ENCODE measurements around the gene JAGN1.
"Not testable (repeated sequence)": the region's sequence is repeated elsewhere in the genome, so short reads cannot be mapped to it uniquely, and the experiment has no call there.

The JAGN1 gene

DNA sequence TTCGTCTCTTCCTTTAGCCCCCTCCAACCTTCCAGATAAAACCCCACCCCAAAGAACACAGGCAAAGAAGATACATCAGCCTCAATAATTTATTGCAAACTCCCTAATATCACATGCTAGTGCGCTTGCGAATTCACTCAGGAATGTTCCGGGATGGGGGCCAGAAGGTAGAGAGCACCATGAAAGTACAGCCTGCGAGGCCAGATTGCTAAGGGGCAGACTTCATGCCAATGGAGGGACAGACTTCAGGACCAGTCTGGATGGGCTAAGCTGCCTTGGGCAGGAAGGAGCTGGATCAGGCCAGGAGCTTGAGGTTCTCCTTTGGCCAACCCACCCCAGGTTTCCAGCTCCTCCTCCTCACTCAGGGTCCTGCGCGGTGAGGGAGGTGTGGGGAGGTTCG is 23.8 kb upstream of the JAGN1 start:
- DNase-seq (ENCODE audit: low read depth, low spot score) = no peak

DNA sequence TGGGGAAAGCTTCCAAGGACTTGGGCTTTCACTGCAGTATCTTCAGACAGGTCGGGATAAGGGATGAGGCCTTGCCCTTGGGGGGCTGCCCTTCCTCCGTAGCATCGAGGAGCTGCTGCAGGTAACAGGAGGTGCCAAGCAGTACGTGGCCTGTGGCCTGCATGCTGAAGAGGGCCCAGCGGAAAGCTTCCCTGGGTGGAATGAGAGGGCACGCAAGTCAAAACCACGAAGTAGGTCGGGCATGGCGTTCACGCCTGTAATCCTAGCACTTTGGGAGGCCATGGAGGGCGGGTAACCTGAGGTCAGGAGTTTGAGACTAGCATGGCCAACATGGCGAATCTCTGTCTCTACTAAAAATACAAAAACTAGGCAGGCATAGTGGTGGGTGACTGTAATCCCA is 23.3 kb upstream of the JAGN1 start:
- no peak for DNase-seq (ENCODE audit: low read depth, low spot score)

DNA sequence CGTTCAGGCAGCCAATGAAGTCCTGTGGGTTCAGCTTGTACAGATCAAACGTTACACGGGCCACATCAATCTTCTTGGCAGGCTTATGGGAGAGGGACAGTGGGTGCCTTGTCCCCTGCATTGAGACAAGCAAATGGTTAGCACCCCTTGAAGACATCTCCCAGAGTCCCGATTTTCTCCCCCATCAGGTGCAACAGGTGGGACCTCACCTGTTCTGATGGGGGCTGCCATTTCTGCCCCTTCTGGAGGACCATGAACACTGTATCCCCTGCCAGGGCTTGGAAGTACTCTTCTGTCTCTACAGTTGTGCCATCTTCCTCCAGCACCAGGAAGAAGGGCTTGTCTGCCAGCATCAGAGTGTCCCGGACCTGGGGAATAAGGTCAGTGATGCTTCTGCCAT is 20.5 kb upstream of the JAGN1 start:
- no peak for DNase-seq (ENCODE audit: low read depth, low spot score)

DNA sequence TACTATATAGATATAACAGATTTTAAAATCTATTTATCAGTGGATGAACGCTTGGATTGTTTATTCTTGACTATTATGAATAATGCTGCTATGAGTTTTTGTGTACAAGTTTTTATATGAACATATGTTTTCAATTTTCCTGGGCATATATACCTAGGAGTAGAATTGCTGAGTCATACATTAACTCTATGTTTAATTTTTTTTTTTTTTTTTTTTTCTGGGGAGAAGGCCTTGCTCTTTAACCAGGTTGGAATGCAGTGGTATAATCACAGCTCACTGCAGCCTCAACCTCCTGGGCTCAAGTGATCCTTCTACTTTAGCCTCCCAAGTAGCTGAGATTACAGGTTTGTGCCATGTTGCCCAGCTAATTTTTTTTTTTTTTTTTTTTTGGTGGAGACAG is 19.4 kb upstream of the JAGN1 start:
- DNase-seq (ENCODE audit: low read depth, low spot score) = no peak

DNA sequence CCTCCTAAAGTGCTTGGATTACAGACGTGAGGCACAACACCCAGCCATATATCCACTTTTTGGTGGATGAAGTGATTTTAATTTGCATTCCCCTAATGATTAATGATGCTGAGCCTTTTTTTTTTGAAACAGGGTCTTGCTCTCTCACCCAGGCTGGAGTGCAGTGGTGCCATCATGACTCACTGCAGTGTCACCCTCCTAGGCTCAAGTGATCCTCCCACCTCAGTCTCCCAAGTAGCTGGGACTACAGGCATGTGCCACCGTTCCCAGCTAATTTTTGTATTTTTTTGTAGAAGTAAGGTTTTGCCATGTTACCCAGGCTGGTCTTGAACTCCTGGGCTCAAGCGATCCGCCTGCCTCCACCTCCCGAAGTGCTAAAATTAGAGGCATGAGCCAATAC is 18.3 kb upstream of the JAGN1 start:
- DNase-seq (ENCODE audit: low read depth, low spot score) = not testable (repeated sequence)

DNA sequence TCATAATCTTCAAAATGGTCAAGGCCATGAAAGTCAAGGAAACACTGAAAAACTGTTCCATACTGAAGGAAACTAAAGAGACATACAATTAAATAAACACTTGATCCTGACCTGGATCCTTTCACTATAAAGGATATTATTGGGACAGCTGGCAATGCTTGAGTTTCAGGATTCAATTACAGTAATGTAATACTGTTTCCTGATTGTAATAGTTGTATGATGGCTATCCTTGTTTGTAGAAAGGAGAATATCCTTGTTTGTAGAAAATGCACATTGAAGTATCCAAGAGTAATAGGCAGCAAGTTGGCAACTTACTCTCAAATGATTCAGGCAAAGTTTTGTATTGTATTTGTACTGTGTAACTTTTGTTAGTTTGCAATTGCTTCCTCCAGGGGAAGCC is 15.0 kb upstream of the JAGN1 start:
- no peak for DNase-seq (ENCODE audit: low read depth, low spot score)

DNA sequence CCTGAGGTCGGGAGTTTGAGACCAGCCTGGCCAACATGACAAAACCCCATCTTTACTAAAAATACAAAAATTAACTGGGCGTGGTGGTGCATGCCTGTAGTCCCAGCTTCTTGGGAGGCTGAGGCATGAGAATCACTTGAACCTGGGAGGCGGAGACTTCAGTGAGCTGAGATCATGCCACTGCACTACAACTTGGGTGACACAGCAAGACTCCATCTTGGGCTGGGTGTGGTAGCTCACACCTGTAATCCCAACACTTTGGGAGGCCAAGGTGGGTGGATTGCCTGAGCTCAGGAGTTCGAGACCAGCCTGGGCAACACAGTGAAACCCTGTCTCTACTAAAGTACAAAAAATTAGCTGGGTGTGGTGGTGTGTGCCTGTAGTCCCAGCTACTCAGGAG is 14.2 kb upstream of the JAGN1 start:
- not testable (repeated sequence) for DNase-seq (ENCODE audit: low read depth, low spot score)

DNA sequence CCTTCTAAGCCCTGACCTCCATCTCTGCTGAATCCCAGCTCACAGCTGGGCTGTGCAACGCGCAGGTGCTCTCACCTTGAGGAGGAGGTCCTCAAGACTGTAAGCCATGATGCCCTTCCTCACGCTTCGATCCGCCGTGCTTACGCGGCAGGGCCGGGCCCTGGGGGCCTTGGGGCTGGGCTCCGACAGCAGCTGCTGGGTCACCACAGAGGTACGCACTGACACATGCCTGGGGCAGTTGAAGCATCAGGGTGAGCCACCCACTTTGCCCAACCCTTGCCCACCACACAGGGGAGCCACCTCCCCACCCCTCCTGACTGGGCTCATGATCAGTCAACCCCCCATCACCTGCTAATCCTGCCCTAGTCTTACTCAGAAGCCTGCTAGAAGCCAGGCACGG is 13.4 kb upstream of the JAGN1 start:
- no peak for DNase-seq (ENCODE audit: low read depth, low spot score)

DNA sequence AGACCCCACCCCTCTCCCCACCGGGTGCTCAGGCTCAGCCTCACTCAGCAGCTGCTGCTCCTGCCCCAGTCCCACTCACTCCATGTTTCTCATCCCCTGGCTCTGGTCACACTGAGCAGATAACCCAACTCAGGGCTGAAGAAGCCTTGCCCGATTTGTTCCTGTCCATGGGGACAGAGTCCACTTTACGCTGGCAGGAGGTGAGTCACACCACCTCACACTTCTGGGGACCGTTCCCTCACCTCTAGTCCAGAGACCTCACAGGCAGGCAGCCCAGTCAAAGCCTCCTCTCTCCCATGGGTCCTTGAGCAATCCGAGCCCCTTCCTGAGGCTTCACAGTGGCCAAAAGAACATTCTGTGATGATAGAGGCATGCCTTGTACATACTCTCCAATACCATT is 11.7 kb upstream of the JAGN1 start:
- no peak for DNase-seq (ENCODE audit: low read depth, low spot score)

DNA sequence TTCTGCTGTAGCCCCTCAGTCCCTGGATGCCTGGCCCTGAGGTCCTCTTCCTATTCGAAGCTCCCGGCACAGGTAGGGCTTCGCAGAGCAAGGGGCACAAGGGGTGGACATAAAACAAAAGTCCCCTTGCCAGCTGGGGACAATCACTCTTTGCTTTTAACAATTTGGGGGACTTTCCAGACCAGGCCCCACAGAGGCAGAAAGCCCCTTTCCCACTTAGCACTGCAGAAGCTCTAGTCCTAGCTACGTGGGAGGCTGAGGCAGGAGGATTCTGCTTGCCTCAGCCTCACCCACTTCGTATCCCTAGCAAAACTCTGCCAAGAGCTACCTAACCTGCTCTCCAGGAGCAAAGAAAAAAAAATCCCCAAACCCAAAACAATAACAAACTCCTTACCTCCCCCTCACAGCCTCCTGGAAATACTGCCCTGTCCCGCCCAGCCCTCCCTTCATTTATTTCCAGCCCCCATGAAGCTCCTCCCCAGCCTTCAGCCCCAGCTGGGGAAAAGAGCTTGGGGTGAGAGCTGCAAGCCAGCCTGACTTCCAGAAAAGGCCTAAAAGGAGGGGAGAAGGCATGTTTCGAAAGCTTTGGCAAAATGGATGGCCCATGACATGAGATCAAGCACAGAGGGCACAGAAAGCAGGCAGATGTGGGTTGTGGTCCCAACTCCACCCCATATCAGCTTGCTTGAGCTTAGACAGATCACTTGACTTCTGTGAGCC is 10.4 kb upstream of the JAGN1 start, which contains the start of gene CIDEC:
CIDEC (minus strand) TSS at position 424 of the 720 bp plus-strand sequence. CDS start 1,767 bp downstream, outside the sequence.
- no peak for DNase-seq (ENCODE audit: low read depth, low spot score)

DNA sequence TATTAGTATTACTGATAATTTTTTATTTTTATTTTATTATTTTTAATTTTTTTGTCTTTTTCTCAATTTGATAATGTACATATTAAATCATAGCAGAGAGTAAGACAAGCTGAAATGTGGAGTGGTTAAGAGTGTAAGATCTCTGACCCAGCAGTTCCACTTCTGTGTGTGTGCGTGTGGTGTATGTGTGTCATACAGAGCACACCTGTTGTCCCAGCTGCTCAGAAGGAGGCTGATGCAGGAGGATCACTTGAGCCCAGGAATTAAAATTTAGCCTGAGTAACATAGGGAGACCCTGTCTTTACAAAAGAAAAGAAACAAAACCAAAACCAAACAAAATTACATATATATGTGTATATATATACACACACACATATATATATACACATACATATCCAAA is 9.0 kb upstream of the JAGN1 start:
- no peak for DNase-seq (ENCODE audit: low read depth, low spot score)

DNA sequence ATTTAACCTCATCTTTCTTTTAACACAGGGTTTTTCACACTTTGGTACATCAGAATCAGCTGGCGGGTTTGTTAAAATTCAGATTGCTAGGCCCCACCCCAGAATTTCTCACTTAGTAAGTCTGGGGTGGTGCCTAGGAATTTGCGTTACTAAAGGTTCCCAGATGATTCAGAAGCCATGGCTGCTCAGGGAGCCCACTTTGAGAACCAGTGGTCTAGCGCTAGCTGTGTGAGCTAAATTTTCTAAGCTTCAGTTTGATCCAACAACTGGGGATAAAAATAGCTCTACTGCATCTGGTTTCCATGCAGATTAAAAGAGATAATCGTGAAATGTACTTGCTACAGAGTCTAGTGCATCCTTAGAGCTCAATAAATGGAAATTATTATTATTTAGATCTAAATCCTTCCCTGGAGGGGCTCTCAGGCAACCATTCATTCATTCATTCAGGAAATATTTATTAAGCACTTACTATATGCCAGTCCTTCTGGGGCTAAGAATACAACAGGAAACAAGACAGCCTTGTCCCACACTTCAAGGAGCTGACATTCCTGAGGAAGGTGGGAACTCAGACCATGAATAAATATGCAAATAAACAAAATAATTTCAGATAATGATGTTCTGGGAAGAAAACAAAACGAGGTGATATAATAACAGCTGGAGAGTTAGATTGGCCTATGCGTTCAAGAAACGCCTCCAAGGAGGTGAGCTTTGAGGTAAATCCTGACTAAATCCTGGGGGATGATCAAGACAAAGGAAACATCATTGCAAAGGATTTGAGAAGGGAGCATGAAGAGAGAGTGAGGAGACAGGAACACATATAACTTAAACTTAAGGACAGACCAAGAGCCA is 6.5 kb upstream of the JAGN1 start:
- no peak for DNase-seq (ENCODE audit: low read depth, low spot score)

DNA sequence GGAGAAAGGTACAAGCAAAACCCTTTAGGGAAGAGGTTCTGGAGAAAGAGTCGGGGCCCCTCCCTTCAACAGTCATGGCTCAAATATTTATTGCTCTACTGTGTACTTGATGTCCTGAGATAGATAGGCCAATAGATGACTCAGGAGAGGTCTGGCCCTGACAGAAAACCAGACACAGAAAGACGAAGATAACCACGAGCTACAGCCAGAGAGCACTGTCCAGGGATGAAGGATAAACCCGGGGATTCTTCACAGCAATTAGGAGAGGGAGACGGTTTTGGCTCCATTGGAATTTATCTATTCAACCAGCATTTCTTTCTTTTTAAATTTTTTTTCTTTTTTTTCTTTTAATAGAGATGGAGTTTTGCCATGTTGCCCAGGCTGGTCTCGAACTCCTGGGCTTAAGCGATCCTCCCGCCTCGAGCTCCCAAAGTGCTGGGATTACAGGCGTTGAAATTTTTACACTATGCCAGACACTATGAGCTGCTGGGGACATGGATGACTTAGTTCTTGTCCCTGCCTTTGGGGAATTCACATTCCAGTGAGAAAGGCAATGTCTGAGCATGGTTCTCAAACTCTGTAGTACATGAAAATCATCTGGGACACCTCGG is 5.8 kb upstream of the JAGN1 start:
- no peak for DNase-seq (ENCODE audit: low read depth, low spot score)

DNA sequence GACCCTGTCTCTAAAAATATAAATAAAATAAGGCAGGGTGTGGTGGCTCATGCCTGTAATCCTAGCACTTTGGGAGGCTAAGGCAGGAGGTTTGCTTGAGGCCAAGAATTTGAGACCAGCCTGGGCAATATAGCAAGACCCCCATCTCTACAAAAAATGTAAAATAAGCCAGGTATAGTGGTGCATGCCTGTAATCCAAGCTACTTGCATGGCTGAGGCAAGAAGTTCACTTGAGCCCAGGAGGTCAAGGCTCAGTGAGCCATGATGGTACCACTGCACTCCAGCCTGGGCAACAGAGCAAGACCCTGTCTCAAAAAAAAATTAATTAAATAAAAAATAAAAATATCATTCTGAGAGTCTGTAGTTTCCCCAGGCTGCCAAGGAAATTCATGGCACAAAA is 4.1 kb upstream of the JAGN1 start:
- no peak for DNase-seq (ENCODE audit: low read depth, low spot score)

DNA sequence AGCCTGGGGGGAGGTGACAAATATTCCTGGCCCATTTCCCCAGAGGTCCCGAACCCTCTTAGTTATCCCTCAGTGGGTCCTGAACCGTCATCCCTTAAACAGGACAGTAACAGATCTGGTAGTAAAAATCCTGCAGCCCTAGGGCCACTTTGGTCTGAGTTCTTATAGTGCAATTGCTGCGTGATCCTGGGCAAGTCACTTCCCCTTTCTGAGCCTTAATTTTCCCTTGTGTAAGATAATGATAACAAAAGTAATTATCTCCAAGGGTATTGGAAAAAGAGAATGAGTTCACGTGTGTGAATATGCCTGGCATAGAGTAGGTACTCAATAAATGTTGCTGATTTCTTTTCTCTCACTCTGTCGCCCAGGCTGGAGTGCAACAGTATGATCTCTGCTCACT is 2.9 kb upstream of the JAGN1 start:
- no peak for DNase-seq (ENCODE audit: low read depth, low spot score)

DNA sequence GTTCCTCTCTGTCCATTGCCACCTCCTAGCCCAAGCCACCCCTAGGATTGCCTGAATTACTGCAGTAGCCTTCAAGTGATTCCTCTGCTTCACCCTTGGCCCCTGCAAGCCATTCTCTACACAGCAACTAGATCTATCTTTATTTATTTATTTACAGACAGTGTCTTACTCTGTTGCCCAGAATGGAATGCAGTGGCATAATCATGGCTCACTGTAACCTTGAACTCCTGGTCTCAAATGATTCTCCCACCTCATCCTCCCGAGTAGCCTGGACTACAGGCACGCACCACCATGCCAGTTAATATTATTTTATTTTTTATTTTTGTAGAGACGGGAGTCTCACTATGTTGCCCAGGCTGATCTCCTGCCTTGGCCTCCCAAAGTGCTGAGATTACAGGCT is 1.9 kb upstream of the JAGN1 start:
- no peak for DNase-seq (ENCODE audit: low read depth, low spot score)

DNA sequence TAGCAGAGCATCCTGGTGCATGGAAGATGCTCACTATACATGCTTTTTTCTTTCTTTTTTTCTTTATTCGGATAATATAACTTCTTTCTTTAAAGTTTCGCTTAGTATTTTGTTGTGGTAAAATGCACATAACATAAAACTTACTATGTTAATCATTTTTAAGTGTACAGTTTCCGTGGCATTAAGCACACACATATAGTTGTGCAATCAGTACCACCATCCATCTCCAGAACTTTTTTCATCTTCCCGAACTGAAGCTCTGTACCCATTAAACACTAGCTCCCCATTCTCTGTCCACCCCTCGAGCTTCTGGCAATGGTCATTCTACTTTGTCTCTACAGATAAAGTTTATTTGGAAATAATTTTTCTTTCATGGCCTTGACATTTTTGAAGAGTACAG is 1.0 kb upstream of the JAGN1 start:
- no peak for DNase-seq (ENCODE audit: low read depth, low spot score)

DNA sequence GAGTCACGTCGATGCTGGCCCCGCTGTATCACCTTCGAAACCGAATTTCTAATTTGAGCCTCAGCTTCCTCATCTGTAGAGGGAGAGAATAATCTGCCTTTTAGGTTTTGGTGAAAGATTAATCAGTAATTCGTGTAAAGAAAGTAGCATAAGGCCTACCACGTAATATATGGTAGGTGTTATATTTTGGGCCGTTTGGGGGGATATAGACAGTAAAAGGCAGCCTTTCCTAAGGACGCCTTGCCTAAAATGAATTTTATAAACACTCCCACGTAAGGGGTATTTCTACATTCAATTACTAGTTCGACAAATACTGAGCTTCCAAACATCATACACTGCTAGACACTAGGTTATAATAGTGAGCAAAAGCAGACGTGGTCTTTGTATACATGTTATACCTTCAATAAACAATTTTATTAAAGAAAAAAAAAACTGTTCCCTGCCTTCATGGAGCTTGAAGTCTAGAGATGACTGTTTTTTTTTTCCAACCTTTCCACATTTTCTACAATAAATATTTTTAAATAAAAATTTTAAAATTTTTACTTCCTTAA is 737 bp downstream of the JAGN1 start:
- DNase-seq (ENCODE audit: low read depth, low spot score) = no peak

DNA sequence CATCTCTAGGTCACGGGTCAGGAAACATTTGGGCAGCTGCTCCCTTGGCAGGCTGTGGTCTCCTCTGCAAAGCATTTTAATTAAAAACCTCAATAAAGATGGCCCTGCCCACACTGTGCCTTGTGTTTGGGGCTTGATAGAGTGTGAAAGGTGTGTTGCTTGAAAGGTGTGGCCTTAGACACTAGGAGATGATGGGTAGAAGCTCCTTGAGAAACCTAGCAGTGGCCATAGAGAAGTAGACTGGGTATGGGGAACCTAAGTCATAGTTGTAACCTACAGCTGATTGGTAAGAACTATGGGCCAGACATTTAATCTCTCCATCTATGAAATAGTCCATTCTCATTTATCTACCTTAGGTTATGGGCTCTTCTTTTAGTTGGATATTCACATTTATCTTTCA is 3.3 kb downstream of the JAGN1 start:
- no peak for DNase-seq (ENCODE audit: low read depth, low spot score)

DNA sequence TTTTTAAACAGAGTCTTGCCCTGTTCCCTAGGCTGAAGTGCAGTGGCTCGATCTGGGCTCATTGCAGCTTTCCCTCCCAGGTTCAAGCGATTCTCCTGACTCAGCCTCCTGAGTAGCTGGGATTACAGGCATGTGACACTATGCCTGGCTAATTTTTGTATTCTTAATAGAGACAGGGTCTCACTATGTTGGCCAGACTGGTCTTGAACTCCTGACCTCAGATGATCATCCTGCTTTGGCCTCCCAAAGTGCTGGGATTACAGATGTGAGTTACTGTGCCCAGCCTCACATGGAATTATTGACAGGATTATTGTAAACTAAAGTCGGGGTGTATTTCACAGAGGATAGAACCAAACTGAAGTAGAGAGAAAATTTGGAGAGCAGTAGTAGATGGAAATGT is 5.3 kb downstream of the JAGN1 start:
- not testable (repeated sequence) for DNase-seq (ENCODE audit: low read depth, low spot score)

DNA sequence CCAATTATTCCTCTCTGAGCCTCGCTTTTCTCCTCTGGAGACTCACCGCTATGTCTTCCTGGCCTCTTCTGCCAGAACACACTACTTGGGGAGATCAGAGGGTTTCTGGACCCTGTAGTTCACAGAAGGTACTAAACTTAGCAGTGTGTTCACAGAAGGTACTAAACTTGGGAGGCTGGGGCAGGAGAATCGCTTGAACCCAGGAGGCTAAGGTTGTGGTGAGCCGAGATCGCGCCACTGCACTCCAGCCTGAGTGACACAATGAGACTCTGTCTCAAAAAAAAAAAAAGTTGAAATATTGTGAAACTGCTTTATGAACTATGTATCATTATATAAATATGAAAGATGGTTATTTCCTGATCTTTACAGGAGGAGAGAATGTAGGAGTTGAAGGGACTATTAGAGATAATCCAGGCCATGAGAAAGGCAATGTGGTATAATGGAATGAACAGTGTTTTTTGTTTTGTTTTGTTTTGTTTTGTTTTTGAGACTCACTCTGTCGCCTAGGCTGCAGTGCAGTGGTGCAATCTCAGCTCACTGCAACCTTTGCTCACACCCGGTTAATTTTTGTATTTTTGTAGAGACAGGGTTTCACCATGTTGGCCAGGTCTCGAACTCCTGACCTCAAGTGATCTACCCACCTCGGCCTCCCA is 6.5 kb downstream of the JAGN1 start:
- DNase-seq (ENCODE audit: low read depth, low spot score) = not testable (repeated sequence)

All from activated naive CD8-positive, alpha-beta T cell treated with anti-CD3 and anti-CD28 coated beads, Interleukin-2, amount 50 U/mL, for 16 hours (primary cell).